ENCODE data around the gene DIAPH3. TPM values are rescaled to one million over a fixed set of nuclear protein-coding genes. Genes with fewer than 3 reads are reported as not detected.

Gene DIAPH3
- total RNA-seq, 1 donor, result 30.7 TPM

DNA sequence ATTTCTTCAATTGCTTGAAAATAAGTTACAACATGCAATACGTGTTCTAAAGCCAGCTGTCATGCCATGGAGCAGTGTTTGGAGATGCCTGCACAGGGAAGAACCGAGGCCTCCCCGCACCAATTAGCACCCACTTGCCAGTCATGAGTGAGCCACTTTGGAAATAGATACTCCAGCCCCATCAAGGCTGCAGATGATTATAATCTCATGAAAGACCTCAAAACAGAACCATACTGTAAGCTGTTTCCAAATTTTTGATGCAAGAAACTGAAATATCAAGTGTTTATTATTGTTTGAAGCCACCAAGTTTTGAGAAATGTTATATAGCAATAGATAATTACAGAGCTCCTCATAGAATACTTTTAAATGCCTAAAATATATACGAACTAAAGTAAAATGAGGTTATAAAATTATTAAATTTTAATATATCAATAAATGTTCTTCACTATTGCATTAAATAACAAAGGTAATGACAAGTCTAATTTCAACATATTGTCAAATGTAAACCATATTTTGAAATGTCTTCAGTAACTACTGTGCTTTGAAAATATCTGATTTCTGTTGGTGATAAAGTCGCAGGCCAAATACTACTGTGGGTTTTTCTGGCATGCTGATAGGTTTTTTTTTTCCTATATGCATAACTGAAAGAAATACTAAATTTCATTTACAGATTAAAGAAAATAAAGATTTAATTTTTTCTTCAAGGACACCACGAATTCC, 43.0 kb downstream of the DIAPH3 start:
- TF ChIP-seq, protein P1, sequence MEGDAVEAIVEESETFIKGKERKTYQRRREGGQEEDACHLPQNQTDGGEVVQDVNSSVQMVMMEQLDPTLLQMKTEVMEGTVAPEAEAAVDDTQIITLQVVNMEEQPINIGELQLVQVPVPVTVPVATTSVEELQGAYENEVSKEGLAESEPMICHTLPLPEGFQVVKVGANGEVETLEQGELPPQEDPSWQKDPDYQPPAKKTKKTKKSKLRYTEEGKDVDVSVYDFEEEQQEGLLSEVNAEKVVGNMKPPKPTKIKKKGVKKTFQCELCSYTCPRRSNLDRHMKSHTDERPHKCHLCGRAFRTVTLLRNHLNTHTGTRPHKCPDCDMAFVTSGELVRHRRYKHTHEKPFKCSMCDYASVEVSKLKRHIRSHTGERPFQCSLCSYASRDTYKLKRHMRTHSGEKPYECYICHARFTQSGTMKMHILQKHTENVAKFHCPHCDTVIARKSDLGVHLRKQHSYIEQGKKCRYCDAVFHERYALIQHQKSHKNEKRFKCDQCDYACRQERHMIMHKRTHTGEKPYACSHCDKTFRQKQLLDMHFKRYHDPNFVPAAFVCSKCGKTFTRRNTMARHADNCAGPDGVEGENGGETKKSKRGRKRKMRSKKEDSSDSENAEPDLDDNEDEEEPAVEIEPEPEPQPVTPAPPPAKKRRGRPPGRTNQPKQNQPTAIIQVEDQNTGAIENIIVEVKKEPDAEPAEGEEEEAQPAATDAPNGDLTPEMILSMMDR (IDR thresholded peaks at IDR 0.05; ENCODE audit: insufficient read depth, low read depth, low read length), result no peak

DNA sequence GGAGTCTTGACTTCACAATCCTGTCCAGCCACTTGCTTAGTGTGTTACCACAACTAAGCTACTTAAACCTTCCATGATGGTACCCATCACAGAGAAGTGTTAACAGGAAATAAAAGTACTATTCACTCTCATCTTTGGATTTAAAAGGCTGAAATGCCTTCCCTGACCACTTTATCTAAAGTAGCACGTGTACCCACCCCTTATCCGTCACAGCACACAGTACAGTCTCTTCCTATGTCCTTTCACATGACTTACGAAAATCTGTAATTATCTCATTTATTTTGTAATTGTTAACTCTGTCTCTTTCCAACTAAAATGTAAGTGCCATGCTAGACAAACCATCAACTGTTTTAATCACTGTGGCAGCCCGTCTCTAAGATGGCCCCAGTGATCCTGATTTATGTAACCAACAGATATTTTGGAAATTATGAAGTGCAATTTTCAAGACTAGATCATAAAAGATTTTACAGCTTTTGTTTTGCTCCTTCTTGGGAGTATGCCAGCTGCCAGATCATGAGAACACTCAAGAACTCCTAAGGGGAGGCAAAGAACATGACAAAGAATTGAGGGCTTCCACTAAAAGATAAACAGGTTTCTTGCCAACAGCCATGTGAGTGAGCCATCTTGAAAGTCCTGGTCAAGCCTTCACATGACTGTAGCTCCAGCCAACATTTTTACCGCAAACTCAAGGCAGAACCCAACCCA, 44.9 kb downstream of the DIAPH3 start:
- no peak overlapping the region for H3K4me3 ChIP-seq (ENCODE audit: low read depth, low read length)
- DNase-seq (ENCODE audit: low read depth), result no peak
- TF ChIP-seq, protein P1 (IDR thresholded peaks at IDR 0.05; ENCODE audit: insufficient read depth, low read depth, low read length), result no peak

More for the DNA sequence above, 43.0 kb downstream of the DIAPH3 start:
- no peak overlapping the region for H3K4me3 ChIP-seq (ENCODE audit: low read depth, low read length)
- DNase-seq (ENCODE audit: low read depth), result no peak

DNA sequence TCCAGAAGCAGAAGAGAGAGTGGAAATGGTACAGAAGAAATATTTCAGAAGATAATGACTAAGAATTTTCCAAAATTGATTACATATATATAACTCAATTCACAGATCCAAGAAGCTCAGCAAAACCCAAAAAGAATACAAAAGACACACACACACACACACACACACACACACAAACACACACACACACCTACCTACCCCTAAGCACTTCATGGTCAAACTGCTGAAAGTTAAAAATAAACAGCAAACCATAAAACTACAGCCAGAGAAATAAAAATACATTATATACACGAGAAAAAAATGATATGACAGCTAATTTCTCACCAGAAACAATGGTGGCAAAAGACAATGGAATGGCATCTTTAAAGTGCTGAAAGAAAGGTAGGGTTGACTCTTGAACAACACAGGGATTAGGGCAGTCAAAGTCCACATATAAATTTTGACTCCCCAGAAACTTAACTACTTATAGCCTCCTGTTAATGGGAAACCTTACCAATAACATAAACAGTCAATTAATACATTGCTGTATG, 49.2 kb downstream of the DIAPH3 start:
- no peak for DNase-seq (ENCODE audit: low read depth)
- TF ChIP-seq, protein P1 (IDR thresholded peaks at IDR 0.05; ENCODE audit: insufficient read depth, low read depth, low read length), result no peak

DNA sequence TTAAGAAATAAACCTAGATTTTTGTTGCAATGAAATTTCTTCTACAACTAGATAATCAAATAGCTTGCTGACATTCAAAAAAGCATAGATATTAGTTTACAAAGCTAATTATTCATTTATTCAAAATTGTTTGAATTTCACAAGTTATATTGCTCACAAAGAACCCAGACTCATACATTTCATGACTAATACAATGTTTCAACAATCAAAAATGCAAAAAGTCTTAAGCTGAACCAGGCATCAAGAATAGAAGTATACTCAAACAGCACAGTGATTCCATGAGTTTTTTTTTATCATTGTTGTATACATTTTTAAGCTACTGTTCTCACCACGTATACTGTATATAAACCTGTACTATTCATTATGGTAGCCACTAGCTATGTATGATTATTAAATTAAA, 51.0 kb downstream of the DIAPH3 start:
- TF ChIP-seq, protein P1 (IDR thresholded peaks at IDR 0.05; ENCODE audit: insufficient read depth, low read depth, low read length), result no peak
- no peak for DNase-seq (ENCODE audit: low read depth)
- H3K4me3 ChIP-seq (ENCODE audit: low read depth, low read length), result no peak overlapping the region

More for the DNA sequence above, 49.2 kb downstream of the DIAPH3 start:
- no peak overlapping the region for H3K4me3 ChIP-seq (ENCODE audit: low read depth, low read length)

DNA sequence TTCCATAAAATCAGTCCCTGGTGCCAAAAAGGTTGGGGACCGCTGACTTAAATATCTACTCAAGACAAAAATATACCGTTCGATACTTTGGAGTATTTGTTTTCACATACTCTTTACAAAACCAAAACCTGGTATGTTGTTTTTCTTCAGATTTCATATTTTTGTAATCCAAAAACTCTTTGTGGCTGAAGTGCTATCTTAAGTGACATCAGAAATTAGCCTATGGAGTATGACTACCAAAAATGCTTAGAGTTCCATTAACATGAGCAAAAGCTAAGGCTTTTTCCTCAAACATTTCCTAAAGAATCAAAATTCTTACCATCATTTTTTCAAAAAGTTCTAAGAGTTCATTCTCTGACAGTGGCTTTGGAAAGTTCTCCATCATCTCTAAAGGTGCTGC, 52.0 kb downstream of the DIAPH3 start:
- no peak overlapping the region for H3K4me3 ChIP-seq (ENCODE audit: low read depth, low read length)
- TF ChIP-seq, protein P1 (IDR thresholded peaks at IDR 0.05; ENCODE audit: insufficient read depth, low read depth, low read length), result no peak
- no peak for DNase-seq (ENCODE audit: low read depth)

DNA sequence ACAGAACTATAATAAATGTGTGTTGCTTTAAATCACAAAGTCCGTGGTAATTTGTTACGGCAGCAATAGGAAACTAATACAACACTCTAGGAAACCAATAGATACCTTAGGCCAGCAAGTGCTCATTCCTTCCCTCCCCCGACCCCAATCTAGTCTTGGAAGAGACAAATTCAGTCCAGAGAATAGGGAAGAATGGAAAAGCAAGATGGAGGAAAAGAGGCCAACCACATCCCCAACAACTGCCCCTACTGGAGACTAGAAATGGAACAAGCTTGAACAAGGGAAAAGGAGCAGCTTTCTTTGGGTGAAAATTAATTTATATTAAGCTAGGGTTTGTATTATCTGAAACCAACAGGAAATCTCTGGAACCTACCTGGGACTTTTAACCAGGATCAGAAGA, 54.4 kb downstream of the DIAPH3 start:
- TF ChIP-seq, protein P1 (IDR thresholded peaks at IDR 0.05; ENCODE audit: insufficient read depth, low read depth, low read length), result no peak
- no peak overlapping the region for H3K4me3 ChIP-seq (ENCODE audit: low read depth, low read length)
- DNase-seq (ENCODE audit: low read depth), result no peak
